A549 treated with CORT108297 at 1 μM for 4 hours (cell line): ENCODE data around the gene ATE1. TPM values are rescaled to one million over a fixed set of nuclear protein-coding genes. Genes with fewer than 3 reads are reported as not detected.

ENCODE experiments used
- total RNA-seq: library from RNA; stranded (reverse); fragments of 200-300 nt; extraction: Qiagen RNA extraction; gene quantifications from 5 replicates; pipeline ENCODE4 v1.2.3, GENCODE V29; 2022

The ATE1 gene
- 15.0 to 21.5 TPM (median 20.1 TPM) in 5 replicates for total RNA-seq

GRCh38 chr10:121927841-121928527, at the start of gene ATE1:
TSS of gene ATE1 (minus strand) at chr10:121928031. CDS start at chr10:121927949, 82 bp downstream.

GRCh38 chr10:121974535-121975294, 46.9 kb upstream of the ATE1 start, which contains the start of gene NSMCE4A:
TSS of gene NSMCE4A (minus strand) at chr10:121975217. CDS start at chr10:121975165, 52 bp downstream.

Other genes with a start within 250 kb of the ATE1 start
- gene NSMCE4A, start 47.2 kb upstream of the ATE1 start, total RNA-seq, result 57.1 to 64.6 TPM (median 59.6 TPM) in 5 replicates
- gene TACC2, start 61.1 kb upstream of the ATE1 start, total RNA-seq, result 81.1 to 93.4 TPM (median 86.7 TPM) in 5 replicates